GM12874 (cell line): ENCODE results near the gene ADCY3.

ENCODE experiments used
- CTCF ChIP-seq: IDR thresholded peaks from 2 replicates; pipeline ENCODE4 v1.5.1; 2011; ENCODE audit warnings: low read depth, mild to moderate bottlenecking, control low read depth, low read length, moderate library complexity; ENCODE audit not compliant: insufficient read depth

Gene ADCY3

DNA sequence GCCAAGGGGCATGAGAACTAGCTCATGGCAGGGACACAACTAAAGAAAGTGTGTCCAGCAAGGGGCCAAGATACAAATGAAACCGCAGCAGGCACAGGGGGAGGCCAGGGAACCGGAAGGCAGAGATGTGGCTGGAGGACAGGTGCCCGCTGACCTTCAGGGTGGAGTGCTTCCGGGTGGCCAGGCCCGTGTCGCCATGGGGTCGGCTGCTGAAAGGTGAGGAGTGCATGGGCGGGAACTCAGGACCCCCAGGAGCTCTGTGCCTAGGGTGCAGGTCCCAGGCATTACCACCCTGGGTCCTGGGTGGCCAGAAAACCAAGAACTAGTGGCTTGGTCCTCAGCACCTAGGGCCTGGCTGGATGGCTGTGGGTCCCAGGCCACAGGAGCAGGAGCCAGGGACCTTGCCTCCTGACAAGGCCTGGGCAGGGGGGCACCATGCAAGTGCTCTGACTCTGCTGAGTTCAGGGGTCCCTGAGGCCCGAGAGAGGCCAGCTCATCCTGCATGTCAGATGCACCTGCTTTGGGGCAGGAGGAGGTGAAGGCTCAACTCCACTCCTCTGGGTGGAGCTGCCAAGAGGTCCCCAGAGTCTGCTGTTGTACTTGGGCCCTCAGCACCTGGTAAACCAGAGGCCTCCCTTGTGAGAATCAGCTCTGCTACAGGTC is 75.9 kb downstream of the ADCY3 start:
- no peak for TF ChIP-seq CTCF

GRCh38 chr2:24843330-24843860 is 76.6 kb downstream of the ADCY3 start:
- no peak for TF ChIP-seq CTCF

GRCh38 chr2:24842081-24843050 is 77.7 kb downstream of the ADCY3 start:
- TF ChIP-seq CTCF = no peak

DNA sequence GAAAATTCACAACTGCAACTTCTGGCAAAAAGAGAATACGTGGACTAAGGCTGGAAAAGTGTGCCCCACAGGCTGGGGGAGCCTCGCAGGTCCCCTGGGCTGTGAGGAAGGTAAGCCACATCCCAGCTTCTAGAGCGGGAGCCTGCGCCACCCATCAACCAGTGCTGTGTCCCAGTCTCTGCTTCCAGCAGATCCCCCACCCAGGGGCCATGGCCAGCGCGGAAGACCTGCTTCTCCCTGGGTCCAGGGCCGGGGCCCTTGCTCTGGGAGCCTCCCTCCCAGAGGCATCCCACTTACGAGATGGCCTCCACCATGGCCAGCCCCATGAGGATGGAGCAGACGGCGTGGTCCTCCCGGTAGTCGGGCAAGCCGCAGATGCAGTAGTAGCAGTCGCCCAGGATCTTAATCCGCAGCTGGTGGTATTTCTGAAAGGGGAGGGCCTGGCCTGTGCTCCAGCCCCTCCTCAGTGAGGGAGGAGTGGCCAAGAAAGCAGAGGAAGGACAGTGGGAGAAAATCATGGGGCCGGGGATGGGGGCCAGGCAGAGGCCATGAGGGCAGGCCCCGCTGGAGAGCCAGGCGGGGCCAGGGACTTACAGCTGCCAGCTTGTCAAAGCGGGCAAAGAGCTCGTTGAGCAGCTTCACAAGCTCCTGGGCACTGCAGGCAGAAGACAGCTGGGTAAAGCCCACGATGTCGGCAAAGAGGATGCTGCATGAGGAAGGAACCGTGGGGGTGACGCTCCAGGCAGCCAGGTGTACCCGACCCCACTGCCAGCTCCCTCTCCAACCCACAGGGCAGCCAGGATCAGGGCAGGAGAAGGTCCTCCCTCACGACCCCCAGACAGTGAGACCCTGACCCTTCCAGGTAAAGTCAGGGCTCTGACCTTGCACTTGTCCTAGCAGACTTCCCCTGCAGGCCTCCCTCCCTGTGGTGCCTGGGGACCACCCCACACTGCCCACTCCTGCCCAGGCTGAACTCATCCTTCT is 78.8 kb downstream of the ADCY3 start:
- no peak for TF ChIP-seq CTCF

GRCh38 chr2:24840164-24840869 is 79.7 kb downstream of the ADCY3 start:
- TF ChIP-seq CTCF = no peak

GRCh38 chr2:24839729-24840128 is 80.3 kb downstream of the ADCY3 start:
- no peak for TF ChIP-seq CTCF
